Brain microvascular endothelial cell (primary cell): ENCODE data around the gene C1orf159.

ENCODE experiments used
- DNase-seq: peaks from one replicate; pipeline ENCODE4 v3.0.0-alpha.2; 2020
- H3K27ac ChIP-seq: fragments of 250-450 bp; sonication (Bioruptor Pico); 2 replicates; pipeline ENCODE4 v1.5.1; 2020; ENCODE audit warnings: mild to moderate bottlenecking, moderate library complexity
- H3K27me3 ChIP-seq: fragments of 250-450 bp; sonication (Bioruptor Pico); replicated peaks from 2 replicates; pipeline ENCODE4 v1.5.1; 2020; ENCODE audit warnings: mild to moderate bottlenecking
- H3K36me3 ChIP-seq: fragments of 250-450 bp; sonication (Bioruptor Pico); replicated peaks from 2 replicates; pipeline ENCODE4 v1.5.1; 2020; ENCODE audit warnings: mild to moderate bottlenecking
- H3K4me3 ChIP-seq: 2 replicates; pipeline ENCODE4 v1.5.1; 2011; ENCODE audit warnings: low read depth, mild to moderate bottlenecking, control low read depth, low read length, moderate library complexity
- in situ Hi-C: cut with HindIII; loops from 2 replicates; pipeline ENCODE4 v1.10.0; 2017; ENCODE audit warnings: low sequenced_read_pairs, low pct_ligation_motif_present
- TF ChIP-seq, protein P1 (sequence below): IDR thresholded peaks from 2 replicates; pipeline ENCODE4 v1.5.1; 2011; ENCODE audit warnings: low read depth, mild to moderate bottlenecking, moderate library complexity, low read length, control low read depth, inconsistent platforms; ENCODE audit errors: missing control alignments

C1orf159 gene

DNA sequence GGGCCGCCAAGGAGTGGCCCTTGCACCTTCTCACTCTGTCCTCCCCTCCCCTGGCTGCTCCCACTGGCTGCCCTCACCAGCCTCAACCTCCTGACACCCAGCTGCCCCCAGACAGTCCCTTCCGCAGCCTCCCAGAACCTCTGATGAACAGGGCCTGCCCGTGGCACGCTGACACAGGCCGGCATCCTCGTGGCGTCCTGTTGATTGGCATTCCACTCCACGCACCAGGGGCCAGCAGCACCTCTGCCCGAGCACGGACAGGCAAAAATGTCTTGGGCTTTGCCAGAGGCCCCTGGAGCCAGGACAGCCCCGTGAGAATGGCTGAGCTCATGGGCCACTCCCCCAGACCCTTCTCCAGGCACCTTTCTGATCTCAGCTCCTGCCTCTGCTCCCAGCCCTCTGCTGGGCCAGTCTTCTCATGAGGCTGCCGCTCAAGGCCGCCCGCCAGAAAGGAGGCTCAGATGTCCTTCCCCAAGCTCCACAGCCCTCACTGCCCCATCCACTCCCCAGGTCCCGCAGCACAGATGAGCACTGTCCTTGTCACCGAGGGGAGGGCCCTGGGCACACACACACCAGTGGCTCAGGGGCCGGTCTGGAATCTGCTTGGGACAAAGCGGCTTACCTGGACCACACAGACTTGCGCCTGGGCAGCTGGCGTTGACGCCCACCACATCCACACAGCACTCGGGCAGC, 26.0 kb downstream of the C1orf159 start:
- Histone ChIP-seq H3K27ac (no peak overlapping the region), H3K4me3 (no peak overlapping the region)
- in situ Hi-C loops = no loop called here

DNA sequence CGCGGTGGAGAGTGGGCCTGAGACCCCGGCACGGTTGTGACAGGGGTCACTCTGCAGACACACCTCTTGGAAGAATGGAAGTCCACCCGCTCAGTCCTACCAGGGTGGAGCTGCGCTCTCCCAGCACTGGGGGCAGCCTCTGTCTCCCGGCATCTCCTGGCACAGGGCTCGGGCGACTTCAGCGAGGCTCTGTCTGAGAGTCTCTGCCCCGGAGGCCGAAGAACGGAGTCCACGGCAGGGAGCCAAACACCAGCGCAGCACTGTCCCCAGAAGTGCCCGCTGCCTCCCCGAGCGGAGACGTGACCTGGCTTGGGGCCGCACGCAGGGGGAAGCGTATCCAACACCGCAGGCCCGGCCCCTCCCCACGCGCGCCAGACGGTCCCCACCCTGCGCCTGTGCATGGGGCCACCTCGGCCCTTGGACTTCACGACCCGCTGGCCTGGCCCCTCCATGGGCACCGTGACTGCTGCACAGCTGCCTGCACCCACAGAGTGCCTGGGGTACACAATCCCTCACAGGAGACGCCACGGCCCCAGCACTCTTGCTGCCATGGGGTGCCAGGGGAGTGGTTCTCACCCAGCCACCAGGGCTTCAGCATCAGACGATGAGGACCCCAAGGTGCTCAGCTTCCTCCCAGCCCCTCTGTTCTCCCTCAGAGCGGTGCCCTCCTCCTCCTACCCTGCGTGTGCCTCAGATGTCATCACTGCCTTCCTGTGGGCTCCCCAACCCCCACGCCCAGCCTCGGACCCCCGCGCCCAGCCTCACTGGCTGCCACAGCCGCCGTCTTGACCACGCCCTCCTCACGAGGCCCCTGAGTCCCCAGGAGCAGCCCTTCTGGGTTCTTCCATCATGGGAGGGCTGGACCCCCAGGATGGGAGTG, 26.8 kb downstream of the C1orf159 start:
- TF ChIP-seq, protein P1, sequence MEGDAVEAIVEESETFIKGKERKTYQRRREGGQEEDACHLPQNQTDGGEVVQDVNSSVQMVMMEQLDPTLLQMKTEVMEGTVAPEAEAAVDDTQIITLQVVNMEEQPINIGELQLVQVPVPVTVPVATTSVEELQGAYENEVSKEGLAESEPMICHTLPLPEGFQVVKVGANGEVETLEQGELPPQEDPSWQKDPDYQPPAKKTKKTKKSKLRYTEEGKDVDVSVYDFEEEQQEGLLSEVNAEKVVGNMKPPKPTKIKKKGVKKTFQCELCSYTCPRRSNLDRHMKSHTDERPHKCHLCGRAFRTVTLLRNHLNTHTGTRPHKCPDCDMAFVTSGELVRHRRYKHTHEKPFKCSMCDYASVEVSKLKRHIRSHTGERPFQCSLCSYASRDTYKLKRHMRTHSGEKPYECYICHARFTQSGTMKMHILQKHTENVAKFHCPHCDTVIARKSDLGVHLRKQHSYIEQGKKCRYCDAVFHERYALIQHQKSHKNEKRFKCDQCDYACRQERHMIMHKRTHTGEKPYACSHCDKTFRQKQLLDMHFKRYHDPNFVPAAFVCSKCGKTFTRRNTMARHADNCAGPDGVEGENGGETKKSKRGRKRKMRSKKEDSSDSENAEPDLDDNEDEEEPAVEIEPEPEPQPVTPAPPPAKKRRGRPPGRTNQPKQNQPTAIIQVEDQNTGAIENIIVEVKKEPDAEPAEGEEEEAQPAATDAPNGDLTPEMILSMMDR = no peak
- in situ Hi-C loops = no loop called here
- no peak for DNase-seq
- H3K36me3 ChIP-seq = no peaks in the 10 kb centered on the region
- no peaks in the 10 kb centered on the region for H3K27me3 ChIP-seq
- no peak overlapping the region for H3K4me3 ChIP-seq
- no peak overlapping the region for H3K27ac ChIP-seq

More for the DNA sequence above, 26.0 kb downstream of the C1orf159 start:
- Histone ChIP-seq H3K36me3 (no peaks in the 10 kb centered on the region), H3K27me3 (no peaks in the 10 kb centered on the region)
- DNase-seq = no peak
- TF ChIP-seq, protein P1 = no peak

DNA sequence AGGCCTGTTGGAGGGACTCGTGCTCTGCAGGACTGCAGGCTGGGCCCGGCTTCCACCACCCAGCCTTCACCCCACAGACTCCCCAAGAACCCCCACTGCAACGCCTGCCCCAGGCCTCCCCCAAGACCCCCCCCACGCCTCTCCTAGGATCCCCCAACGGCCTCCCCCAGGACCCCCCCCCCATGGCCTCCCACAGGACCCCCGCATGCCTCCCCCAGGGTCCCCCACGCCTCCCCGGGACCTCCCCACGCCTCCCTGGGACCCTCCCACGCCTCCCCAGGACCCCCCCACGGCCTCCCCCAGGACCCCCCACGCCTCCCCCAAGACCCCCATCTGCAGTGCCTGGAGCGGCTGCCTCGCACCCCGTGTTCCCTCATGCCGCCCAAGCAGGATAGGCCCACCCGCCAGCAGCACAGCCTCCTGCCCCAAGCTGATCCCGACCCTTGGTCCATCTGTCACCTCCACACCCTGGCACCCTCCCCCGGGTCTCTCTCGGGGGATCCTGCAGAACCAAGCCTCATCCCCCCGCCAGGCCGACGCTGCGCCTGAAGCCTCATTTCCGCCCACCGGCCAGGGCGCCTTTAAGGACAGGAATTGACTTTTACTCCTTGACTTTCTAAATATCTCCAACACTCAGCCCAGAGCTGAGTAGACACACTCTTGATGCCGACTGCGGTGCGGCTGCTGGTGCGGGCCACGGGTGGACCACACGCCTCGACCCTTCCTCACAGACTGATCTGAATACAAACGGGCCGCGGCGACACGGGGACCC, 27.7 kb downstream of the C1orf159 start:
- H3K36me3 ChIP-seq = no peaks in the 10 kb centered on the region
- no peak overlapping the region for H3K27ac ChIP-seq
- in situ Hi-C loops = no loop called here
- no peak overlapping the region for H3K4me3 ChIP-seq
- H3K27me3 ChIP-seq = no peaks in the 10 kb centered on the region
- TF ChIP-seq, protein P1 = no peak
- no peak for DNase-seq

DNA sequence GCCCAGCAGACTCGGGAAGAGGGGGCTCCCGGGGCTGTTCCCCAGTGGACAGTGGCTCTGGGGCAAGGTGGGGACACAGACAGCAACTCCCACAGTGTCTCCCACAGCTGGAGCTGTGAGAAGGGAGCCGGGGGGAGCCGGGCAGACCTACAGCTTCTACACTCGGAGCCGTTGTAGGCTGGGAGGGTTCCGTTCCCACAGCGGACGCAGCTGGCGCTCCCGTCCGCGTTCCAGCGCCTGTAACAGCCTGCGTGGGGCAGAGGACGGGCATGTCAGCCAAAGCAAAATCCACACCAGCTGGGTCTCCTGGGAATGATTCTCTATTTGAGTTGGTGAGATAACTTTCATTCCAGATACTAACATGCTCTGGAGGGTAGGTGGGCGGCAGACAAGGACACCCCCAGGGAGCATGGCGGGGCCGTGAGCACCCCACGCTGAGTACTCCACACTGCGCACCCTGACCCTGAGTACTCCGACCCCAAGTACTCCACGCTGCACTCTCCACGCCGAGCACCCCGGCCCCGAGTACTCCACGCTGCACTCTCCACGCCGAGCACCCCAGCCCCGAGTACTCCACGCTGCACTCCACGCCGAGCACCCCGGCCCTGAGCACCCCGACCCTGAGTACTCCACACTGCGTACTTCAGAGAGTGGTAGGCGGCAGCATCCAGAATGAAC, 28.4 kb downstream of the C1orf159 start:
- no peak overlapping the region for H3K27ac ChIP-seq
- no peak for DNase-seq
- TF ChIP-seq, protein P1 = no peak
- H3K36me3 ChIP-seq = no peaks in the 10 kb centered on the region
- H3K27me3 ChIP-seq = no peaks in the 10 kb centered on the region
- H3K4me3 ChIP-seq = no peak overlapping the region
- in situ Hi-C loops = no loop called here

DNA sequence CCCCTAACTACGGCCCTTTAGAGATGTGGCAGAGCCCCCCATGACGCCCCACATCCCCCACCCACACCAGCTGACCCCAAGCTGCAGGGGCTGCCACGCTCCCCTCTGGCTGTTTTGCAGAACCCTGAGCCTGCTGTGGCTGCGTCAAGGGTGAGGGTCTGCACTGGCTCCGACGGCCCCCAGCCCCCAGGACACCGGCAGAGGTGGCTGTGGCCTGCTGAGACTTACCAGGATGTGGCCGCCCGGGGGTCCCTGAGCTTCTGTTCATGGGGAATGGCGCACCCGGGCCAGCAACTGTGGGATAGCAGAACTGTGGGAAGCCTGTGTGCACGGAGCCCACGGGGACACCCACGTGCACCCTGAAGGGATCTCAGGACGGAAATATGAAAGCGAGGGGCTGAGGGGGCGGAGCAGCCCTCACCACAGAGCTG, 29.0 kb downstream of the C1orf159 start:
- TF ChIP-seq, protein P1 = no peak
- no peak overlapping the region for H3K4me3 ChIP-seq
- no peak overlapping the region for H3K27ac ChIP-seq
- no peak for DNase-seq
- in situ Hi-C loops = no loop called here
- H3K36me3 ChIP-seq = no peaks in the 10 kb centered on the region
- no peaks in the 10 kb centered on the region for H3K27me3 ChIP-seq
